Stimulated activated CD4-positive, alpha-beta T cell treated with anti-CD3 and anti-CD28 coated beads, Interleukin-2, amount 100 ng/mL, for 48 hours (primary cell): Measurements from ENCODE around the gene CXorf58.
"Not testable (repeated sequence)": the region's sequence is repeated elsewhere in the genome, so short reads cannot be mapped to it uniquely, and the experiment has no call there.

Source experiments
- DNase-seq, 2 donors: peaks; one replicate each; pipeline ENCODE4 v3.0.0-alpha.2; 2020

Gene CXorf58

DNA sequence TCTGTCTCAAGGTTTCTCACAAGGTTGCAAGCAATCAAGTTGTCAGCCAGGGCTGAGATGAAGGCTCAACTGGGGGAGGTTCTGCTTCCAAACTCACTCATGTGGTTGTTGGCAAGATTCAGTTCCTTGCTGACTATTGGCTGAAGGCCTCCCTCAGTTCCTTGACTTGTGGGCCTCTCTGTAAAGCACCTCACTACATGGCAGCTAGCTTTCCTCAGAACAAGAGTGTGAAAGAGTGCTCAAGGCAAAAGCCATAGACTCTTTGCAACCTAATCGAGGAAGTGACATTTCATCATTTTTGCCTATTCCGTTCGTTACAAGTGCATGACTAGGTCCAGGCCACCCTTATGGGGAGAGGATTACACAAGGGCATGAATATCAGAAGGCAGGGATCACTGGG lies 52.0 kb downstream of the CXorf58 start:
- DNase-seq = no peak

DNA sequence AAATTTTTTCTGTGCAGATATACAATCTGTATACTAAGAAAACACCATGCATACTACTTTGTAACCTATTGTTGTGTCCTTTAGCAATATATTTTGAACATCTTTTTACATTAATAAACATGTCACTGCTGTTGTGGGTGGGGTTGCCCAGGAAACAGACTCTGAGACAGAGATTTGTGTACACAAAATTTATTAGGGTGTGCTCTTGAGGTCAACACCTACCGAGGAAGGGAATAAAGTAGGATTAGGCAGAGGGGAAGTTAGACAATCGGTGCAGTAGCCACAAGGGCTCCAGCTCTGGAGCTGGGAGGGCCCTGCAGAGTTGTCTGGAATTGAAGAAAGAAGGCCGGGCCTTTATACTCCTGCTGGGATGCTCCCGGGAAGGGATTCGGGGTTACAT lies 56.4 kb downstream of the CXorf58 start:
- DNase-seq = no peak

DNA sequence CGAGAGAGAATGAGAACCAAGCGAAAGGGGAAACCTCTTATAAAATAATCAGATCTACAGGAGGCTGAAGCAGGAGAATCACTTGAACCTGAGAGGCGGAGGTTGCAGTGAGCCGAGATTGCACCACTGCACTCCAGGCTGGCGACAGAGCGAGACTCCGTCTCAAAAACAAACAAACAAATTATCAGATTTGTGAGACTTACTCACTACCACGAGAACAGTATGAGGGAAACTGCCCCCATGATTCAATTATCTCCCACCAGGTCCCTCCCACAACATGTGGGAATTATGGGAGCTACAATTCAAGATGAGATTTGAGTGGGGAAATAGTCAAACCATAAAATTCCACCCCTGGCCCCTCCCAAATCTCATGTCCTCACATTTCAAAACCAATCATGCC lies 57.8 kb downstream of the CXorf58 start:
- not testable (repeated sequence) for DNase-seq

DNA sequence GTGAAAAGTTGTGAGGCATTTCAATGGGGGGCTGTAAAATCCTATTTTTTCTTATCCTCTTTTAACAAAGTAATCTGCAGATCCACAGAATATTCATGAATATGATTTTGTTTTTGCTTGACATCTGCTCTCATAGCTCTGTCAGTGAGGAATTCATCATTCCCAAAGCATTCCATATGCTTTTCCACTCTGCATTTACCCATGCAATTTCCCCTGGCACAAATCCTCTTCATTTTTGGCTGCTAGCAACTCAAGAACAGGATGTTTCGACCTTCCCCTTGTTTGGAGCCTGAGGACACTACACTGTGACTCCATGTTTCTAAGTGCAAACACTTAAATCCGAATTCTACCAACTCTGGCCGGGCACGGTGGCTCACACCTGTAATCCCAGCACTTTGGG lies 70.7 kb downstream of the CXorf58 start:
- no peak for DNase-seq

DNA sequence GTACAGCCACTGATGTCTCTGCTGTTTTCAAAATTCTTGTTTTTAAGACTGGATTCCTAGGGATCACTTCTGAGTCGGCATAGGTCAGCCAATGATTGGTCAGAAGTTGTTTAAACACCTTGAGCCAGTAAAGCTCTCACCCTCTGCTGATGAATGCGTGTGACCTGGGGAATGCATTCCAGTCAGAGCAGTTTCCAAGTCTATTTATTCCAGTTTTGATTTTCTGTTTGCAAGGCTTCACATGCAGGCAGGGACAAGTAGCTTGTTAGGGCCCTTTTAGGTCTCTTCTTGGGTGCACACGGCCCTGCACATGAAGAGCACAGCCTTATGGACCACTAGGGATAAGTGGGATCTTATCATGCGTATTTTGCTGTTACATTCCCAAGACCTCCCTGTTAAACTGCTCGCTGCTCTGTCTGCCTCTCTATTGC lies 72.2 kb downstream of the CXorf58 start:
- no peak for DNase-seq

DNA sequence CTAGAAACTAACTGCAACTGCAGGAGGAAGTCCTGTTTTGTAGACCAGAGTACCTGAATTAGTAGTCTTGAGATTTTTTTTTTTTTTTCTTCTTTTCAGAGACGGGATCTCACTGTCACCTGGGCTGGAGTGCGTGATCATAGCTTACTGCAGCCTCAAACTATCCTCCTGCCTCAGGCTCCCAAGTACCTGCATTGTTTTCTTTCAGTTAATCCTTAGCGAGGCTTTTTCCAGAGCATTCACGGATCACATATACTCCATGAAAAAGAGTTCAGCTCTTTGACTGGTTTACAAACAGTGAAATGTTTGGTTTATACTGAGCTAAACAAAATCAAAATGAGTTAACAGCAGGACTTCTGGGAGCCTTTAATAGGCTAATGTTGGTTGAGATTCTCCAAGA lies 73.4 kb downstream of the CXorf58 start:
- DNase-seq = no peak

DNA sequence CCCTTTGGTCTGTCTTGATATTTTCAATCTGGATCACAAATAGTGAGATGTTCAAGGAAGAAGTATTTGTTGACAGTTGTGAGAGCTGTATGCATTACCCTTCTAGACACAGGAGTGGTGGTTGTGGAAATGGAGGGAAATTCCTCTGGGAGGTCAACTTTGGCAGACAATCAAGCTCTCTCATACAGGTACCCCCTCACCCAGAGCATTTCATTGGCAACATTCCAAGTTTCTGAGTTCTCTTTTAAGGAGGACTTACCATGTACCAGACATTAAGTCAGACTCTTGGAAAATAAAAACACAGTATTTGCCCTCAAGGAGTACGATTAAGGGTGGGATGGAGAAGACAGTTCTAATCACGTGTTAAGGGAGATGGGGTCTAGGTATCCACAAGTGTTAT lies 73.9 kb downstream of the CXorf58 start:
- DNase-seq = no peak

DNA sequence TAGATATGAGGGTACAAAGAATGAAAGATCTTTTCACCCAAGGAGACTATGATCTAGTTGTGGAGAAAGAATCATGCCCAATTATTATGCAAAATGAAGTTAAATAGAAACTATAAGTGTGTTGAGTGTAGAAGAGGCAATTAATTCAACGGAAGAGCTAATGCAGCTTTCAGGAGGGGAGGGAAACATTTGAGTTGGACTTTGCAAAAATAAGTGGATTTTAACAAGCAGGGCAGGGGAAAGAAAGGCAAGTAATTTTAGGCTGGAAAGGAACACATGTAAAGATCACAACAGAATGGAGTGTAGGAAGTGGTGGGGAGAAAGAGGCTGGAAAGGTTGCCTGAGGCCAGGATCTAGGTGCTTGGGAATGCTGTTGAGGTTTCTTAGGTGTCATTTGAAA lies 75.1 kb downstream of the CXorf58 start:
- DNase-seq = no peak
